ENCODE data around the gene RAB11FIP3.
"Not testable (repeated sequence)": the region's sequence is repeated elsewhere in the genome, so short reads cannot be mapped to it uniquely, and the experiment has no call there.

RAB11FIP3 gene

DNA sequence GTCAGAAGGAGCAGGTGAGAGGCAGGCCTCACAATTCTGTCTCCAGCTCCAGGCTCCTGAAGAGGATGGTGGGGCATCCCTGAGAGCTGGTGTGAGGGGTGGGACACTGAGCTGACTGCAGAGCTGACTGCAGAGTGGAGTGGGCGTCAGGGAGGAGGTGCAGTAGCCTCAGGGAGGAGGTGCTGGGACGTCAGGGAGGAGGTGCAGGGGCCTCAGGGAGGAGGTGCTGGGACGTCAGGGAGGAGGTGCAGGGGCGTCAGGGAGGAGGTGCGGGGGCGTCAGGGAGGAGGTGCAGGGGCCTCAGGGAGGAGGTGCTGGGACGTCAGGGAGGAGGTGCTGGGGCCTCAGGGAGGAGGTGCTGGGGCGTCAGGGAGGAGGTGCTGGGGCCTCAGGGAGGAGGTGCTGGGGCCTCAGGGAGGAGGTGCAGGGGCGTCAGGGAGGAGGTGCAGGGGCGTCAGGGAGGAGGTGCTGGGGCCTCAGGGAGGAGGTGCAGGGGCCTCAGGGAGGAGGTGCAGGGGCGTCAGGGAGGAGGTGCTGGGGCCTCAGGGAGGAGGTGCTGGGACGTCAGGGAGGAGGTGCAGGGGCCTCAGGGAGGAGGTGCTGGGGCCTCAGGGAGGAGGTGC, 41.9 kb downstream of the RAB11FIP3 start:
- not testable (repeated sequence) for DNase-seq (ENCODE audit: low spot score)

DNA sequence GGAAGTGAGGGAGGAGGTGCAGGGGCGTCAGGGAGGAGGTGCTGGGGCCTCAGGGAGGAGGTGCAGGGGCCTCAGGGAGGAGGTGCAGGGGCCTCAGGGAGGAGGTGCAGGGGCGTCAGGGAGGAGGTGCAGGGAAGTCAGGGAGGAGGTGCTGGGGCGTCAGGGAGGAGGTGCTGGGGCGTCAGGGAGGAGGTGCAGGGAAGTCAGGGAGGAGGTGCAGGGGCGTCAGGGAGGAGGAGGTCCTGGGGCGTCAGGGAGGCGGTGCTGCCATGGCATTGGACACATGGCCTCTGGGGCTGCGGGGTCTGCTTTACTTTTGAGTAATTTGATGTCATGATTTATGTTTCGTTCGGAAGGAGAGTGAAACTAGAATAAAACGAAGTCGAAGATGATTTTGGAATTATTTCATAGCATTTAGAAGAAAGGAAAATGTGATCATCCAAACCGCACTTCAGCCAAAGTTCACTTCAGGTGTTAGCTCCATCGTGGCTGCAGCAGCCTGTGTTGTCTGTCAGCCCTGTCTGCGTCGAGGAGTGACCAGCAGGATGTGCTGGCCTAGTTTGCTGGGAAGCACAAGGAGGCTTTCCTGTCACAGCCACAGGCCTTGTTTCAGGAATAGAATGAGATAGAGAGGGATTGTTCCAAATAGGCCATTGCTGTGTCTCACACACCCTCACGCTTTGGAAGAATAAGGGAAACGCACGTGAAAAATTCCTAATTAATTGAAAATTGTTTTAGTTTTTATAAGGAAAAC, 42.8 kb downstream of the RAB11FIP3 start:
- DNase-seq (ENCODE audit: low spot score) = no peak

DNA sequence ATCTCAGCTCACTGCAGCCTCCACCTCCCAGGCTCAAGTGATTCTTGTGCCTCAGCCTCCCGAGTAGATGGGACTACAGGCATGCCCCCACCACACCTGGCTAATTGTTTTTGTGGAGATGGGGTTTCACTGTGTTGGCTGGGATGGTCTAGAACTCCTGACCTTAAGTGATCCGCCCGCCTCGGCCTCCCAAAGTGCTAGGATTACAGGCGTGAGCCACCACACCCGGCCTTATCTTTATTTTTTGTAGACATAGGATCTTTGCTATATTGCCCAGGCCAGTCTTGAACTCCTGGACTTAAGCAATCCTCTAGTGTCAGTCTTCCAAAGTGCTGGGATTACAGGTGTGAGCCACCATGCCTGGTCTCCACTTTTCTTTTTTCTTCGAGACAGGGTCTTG, 44.0 kb downstream of the RAB11FIP3 start:
- DNase-seq (ENCODE audit: low spot score) = not testable (repeated sequence)

GRCh38 chr16:470418-470817, 45.0 kb downstream of the RAB11FIP3 start:
- no peak for DNase-seq (ENCODE audit: low spot score)

DNA sequence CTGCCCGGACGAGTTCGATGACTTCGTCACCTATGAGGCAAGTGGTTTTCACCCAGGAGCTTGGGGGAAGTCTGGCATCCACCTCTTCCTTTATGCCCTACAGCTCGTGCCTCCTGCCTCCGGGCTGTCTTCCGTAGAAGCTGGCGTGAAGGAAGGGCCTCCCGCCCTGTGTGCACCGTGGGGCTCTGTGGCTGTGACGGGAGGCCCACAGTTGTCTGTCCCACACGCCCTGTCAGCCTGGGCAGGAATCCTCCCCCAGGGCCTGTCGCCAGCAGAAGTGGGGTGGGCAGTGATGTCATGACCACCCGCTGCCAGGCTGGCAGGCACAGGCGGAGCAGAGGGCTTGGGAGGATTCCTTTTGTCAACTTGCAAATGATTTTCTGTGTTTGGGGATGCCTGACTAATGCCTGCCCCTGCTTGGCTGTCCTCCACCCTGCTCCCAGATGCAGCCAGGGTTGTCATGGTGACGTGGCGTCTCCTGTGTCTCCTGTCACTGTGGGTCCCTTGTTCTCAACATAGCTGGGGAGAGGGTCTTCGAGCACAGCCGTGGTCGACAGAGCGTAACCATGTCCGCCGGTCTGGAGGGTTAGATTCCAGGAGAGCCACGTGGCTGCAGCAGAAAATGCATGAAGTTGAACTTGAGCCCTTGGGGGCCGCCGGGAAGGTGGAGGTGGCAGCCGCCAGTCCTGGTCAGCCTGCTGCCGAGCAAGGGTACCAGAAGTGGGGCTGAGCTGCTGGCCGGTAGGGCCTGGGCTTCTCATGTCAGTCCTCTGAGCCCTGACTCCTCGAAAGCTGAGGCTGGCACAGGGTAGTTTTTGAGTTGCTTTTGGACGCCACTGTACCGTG, 46.1 kb downstream of the RAB11FIP3 start:
- no peak for DNase-seq (ENCODE audit: low spot score)

- DNase-seq (ENCODE audit: low spot score) = no peak
Measured at GRCh38 chr16:472199-472504, 46.7 kb downstream of the RAB11FIP3 start.

DNA sequence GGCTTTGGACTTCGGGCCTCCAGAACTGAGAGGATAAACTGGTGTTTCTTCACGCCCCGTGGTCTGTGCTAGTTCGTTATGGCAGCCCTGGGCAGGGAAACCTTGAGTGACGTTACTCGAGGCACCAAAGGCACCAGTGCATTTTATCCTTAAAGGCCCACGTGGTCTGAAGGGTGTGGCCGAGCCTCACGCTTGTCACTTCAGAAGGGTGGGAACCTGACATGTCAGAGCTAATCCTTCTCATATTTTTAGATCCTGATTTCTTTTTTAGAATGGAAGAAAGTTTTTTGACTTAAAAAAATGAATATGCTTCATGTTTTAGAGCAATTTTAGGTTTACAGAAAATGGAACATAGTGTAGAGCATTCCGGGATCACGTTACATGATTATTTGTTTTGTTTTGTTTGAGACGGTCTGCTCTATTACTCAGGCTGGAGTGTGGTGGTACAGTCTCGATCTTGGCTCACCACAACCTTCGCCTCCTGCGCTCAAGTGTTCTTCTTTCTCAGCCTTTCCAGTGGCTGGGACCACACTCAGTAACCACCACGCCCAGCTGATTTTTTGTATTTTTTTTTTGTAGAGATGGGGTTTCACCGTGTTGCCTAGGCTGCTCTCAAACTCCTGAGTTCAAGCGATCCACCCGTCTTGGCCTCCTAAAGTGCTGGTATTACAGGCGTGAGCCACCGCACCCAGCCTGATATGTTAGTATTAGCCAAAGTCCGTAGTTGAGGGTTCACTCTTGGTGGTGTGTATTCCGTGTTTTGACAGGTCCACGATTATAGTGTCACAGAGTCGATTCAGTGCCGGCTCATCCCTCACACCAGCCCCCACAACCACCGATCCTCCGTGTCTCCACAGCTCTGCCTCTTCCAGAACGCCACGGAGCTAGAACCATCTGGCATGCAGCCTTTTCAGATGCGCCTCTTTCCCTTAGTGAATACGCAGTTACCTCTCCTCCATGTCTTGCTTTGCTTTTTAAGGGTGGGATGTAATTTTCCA, 47.9 kb downstream of the RAB11FIP3 start:
- no peak for DNase-seq (ENCODE audit: low spot score)

DNA sequence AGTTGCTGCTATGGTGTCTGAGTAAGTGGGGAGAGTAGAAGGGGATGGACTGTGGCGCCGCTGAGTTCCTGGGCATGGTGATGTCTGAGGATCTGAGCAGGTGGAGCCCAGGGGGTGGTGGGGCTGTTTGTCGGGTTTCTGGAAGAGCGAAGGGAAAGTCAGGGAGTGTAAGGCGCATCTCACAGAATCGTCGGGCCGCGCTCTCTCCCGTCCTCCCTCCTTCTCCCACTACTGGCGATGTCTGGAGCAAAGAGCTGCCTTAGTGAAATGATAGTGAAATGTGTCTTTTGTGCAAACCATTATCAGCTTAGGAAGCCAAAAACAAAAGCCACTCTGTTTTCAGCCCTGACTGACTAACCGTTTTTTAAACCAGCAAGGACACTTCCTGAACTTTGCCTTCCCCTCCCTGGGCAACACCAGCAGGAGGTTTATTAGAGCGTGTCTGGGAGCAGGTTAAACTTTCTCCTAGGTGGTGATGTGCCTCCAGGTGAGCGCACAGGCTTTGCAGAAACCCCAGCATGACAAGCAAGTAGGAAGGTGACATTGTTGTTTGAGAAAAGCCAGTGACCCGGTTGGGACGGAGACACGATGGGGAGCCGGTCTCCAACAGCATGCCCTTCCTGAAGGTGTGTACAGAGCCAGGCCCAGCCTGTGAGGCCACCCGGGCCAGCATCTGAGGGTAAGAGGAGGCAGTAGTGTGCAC, 49.1 kb downstream of the RAB11FIP3 start:
- peak; percentile 57 for DNase-seq (ENCODE audit: low spot score)

- DNase-seq (ENCODE audit: low spot score) = no peak
Measured at GRCh38 chr16:476039-476438, 50.6 kb downstream of the RAB11FIP3 start.

DNA sequence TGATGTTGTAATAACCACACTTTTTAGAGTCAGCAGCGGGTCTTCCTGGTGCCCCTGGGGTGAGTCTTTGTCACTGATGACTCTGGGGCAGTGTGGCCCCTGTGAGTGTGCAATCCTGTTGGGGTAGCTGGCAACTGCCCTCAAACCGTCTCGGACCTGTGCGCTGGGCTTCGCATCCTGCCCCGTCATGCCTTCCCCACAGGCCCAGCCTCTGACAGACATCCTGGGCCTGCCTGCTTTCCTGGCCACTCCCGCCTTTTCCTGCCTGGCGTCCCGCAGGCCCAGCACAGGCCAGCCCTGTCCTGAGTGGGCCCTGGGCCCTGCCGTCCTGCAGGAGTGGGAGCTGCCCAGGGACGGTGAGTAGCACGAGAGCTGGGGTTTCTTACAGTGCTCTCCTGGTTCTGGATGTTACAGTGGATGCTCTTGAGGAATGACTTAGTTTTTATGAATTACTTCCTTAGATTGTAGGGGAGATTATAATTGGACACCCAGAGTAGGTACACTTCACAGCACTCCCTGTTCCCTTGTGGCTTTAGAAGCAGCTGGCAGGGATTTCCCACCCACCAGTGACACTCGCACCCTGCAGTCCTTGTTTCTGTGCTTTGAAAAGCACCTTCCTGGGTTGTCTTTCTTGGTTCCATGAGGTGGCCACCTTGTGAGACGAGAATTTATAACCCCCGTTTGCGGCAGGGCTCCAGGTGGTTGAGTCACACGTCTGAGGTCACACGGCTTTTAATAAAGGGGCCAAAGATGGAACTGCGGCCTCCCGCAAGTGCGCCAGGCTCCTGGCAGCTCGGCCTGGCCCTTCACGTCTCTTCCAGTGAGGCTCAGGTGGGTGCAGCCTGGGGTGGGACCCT, 52.1 kb downstream of the RAB11FIP3 start:
- DNase-seq (ENCODE audit: low spot score) = no peak

DNA sequence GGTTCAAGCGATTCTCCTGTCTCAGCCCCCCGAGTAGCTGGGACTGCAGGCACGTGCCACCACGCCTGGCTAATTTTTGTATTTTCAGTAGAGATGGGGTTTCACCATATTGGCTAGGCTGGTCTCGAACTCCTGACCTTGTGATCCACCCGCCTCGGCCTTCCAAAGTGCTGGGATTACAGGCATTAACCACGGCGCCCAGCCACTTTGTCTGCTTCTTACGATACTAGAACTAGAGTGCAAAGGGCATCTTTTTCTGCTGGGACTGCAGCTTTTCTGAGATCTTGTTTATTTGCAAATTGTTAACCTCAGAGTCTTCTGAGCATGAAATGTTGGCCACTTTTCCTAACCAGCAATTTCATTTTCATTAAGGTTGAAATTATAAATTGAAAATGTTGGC, 52.8 kb downstream of the RAB11FIP3 start:
- not testable (repeated sequence) for DNase-seq (ENCODE audit: low spot score)

DNA sequence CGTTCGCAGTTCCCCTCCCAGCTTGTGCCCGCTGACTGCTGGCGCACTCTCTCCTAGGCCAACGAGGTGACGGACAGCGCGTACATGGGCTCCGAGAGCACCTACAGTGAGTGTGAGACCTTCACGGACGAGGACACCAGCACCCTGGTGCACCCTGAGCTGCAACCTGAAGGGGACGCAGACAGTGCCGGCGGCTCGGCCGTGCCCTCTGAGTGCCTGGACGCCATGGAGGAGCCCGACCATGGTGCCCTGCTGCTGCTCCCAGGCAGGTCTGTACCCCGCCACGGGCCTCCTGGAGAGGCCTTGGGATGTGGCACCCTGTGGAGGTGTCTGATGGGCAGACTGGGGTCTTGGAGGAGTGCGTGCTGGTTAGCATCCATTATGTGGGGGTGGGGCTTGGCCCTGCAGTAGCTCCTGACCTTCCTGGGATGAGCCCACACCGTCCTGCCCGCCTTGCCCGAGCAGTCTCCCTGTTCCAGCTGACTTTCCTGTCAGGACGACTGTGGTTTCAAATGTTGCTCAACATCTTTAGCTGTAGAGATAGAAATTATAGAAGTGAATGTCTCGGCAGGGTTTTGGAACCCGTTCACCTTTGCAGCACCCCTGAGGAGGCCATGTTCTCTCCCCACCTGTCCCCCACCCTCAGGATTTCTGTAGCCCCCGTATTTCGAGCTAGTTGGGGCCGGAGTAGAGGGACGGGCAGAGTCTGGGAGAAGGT, 57.2 kb downstream of the RAB11FIP3 start:
- no peak for DNase-seq (ENCODE audit: low spot score)

- no peak for DNase-seq (ENCODE audit: low spot score)
Measured at GRCh38 chr16:483341-484075, 58.1 kb downstream of the RAB11FIP3 start.

GRCh38 chr16:489606-490005, 64.2 kb downstream of the RAB11FIP3 start:
- DNase-seq (ENCODE audit: low spot score) = no peak

DNA sequence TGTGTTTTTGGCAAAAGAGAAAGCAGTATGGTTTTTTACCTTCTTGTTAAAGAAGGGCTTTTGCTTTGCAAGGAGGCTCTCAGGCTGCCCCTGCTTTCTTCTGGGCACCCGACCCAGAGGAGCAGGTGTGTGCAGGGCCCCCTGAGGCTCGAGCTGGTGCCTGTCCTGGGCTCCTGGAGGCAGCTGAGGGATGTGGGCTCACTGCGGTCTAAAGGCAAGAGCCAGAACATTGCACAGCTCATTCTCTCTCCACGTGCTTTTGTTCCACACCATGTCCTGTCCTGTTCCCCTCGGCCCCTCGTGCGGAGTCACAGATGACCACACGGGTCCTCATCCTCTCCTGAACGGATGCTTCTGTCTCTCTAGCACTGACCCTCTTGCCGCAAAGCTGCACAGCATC, 65.3 kb downstream of the RAB11FIP3 start:
- no peak for DNase-seq (ENCODE audit: low spot score)

- DNase-seq (ENCODE audit: low spot score) = no peak
Measured at GRCh38 chr16:491220-491919, 65.9 kb downstream of the RAB11FIP3 start.

GRCh38 chr16:492211-492875, 66.9 kb downstream of the RAB11FIP3 start:
- DNase-seq (ENCODE audit: low spot score) = no peak

DNA sequence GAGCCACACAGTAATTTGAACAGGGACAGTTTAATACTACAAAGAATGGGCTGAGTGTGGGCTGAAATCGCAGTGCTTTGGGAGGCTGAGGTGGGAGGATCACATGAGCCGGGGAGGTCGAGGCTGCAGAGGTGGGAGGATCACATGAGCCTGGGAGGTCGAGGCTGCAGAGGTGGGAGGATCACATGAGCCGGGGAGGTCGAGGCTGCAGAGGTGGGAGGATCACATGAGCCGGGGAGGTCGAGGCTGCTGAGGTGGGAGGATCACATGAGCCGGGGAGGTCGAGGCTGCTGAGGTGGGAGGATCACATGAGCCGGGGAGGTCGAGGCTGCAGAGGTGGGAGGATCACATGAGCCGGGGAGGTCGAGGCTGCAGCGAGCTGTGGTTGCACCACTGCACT, 69.2 kb downstream of the RAB11FIP3 start:
- DNase-seq (ENCODE audit: low spot score) = not testable (repeated sequence)
